Activated CD8-positive, alpha-beta memory T cell treated with anti-CD3 and anti-CD28 coated beads for 48 hours (primary cell): Measurements from ENCODE around the gene RBBP9.
A peak's percentile ranks its signal among the peaks of the same experiment; 100 is the strongest.
"Not testable (repeated sequence)": the region's sequence is repeated elsewhere in the genome, so short reads cannot be mapped to it uniquely, and the experiment has no call there.

ENCODE experiments used
- DNase-seq, 3 experiments: peaks; one replicate each; pipeline ENCODE4 v3.0.0-alpha.2; 2020; ENCODE audit warnings: low read depth in 2 of 3, low spot score in 2 of 3

Gene RBBP9

GRCh38 chr20:18506744-18507143 lies 9.7 kb upstream of the RBBP9 start:
- no peak for DNase-seq

GRCh38 chr20:18504479-18505060 lies 7.5 kb upstream of the RBBP9 start:
- no peak for DNase-seq

DNA sequence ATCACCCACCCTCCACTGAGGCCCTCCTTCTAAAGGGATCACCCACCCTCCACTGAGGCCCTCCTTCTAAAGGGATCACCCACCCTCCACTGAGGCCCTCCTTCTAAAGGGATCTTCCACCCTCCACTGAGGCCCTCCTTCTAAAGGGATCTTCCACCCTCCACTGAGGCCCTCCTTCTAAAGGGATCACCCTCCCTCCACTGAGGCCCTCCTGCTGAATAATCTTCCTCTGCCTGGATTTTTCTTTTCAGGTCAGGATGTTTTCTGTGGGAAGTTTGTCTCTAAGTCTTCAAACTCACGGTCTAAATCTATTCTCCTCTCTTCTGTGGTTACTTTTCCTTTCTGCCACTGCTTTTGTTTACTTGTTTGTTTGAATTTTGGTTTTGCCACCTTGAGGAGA lies 4.6 kb upstream of the RBBP9 start:
- DNase-seq, result not testable (repeated sequence)

- DNase-seq, result no peak
These were observed 578 bp upstream of the RBBP9 start for GRCh38 chr20:18497603-18498002.

- DNase-seq, result no peak
These were observed 983 bp downstream of the RBBP9 start for GRCh38 chr20:18496042-18496441.

DNA sequence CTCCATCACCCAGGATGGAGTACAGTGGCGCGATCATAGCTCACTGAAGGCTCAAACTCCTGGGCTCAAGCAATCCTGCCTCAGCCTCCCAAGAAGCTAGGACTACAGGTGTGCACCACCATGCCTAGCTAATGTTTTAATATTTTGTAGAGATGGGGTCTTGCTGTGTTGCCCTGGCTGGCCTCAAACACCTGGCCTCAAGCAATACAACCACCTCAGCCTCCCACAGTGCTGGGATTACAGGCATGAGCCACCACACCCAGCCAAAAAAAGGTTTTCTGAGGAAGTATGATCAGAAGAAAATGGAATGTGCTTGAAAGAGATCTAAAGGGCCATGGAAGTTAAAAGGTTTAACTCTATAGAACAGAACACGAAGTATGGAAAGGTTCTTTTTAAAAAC lies 8.7 kb downstream of the RBBP9 start:
- no peak for DNase-seq

DNA sequence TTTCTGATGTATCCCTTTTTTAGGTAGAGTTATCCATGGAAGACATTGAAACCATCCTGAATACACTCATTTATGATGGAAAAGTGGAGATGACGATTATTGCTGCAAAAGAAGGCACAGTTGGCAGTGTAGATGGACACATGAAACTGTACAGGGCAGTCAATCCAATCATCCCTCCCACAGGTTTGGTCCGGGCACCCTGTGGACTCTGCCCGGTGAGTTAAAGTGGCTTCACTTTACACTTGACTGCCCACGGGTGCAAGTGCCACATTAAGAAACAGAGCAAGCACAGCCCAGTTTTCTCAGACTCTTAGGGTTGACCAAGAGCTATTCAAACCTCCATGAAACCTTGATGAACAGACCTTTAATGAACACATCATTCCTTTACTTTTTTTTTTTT lies 15.4 kb downstream of the RBBP9 start:
- no peak for DNase-seq

DNA sequence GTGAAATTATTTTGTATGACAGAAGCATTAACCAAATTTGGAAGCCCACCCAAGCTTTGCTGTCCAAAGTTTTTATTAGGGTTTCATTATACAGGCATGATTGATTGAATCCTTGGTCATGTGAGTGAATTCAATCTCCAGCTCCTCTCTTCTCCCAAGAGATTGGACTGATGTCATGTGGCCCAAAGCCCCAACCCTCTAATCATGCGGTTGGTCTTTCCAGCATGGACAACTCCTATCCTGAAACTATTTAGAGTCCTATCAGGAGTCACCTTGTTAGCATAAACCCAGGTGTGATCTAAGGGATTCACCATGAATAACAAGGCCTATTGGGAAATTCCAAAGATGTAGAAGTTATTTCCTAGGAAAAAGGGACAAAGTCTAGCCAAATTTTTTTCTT lies 19.2 kb downstream of the RBBP9 start:
- no peak for DNase-seq

- DNase-seq, result no peak
These were observed 19.8 kb downstream of the RBBP9 start for GRCh38 chr20:18477218-18477617.

GRCh38 chr20:18466894-18467730 lies 29.9 kb downstream of the RBBP9 start, which contains the start of the genes DZANK1 and POLR3F:
Gene DZANK1, minus strand, starts transcription at chr20:18467030. Its CDS starts 1,672 bp downstream, at chr20:18465358.
Gene POLR3F, plus strand, starts transcription at chr20:18467390. Its CDS starts 117 bp downstream, at chr20:18467507.
- DNase-seq, result peak; percentile 76 to 86 (median 83)

- DNase-seq, result no peak
These were observed 30.5 kb downstream of the RBBP9 start for GRCh38 chr20:18466574-18466893.

DNA sequence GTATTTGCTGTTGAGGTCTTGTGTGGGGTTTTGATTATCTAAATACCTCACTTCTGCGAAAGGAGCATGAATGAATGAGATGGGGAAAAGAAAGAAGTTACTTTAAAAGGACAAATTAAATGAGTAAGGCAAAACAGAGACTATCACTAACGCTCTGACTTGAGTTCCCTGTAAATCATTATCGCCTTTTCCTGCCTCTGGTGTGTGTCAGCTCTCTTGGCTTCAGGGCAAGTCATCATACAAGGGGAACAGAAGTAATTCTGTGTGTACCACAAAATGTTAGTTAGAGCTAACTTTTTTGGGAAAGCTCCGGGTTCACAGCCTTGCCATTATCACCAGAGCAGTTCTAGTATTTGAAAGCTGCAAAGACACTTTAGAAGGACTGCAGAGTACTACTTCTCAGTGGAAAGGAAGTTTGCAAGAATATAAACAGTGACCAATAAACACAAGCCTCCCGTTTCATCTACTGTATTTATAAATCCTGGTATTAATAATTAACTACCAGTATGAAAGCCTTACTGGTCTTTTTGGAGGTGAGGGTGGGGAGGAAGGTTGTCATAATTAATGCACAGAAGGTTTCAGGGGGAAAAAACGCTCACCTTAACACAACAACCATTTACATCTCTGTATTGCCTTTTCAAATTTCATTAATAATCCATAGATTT lies 31.4 kb downstream of the RBBP9 start:
- DNase-seq, result no peak

DNA sequence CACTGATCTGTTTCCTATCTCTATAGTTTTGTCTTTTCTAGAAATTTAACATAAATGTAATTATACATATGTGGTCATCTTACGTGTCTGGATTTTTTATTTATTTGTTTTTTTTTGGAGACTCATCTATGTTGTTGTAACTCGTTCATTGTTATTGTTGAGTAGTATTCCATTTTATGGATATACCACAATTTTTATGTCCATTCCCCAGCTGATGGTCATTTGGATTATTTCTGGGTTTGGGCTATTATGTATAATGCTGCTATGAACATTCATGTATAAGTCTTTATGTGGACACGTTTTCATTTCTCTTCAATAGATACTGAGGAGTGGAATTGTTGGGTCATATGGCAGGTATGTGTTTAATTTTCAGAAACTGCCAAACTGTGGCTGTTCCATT lies 40.4 kb downstream of the RBBP9 start:
- no peak for DNase-seq

- no peak for DNase-seq
These were observed 53.1 kb downstream of the RBBP9 start for GRCh38 chr20:18443886-18444285.

- no peak for DNase-seq
These were observed 56.6 kb downstream of the RBBP9 start for GRCh38 chr20:18440403-18440802.

- DNase-seq, result no peak
These were observed 60.2 kb downstream of the RBBP9 start for GRCh38 chr20:18436847-18437246.
